Hepatocyte (in vitro differentiated cells): ENCODE measurements around the gene LRCH4.

ENCODE experiments used
- EZH2phosphoT487 ChIP-seq: fragments of 200-600 bp; sonication (generic); IDR thresholded peaks from one replicate; pipeline ENCODE4 v1.6.1; 2018; ENCODE audit warnings: antibody characterized with exemption, mild to moderate bottlenecking, low read depth, moderate library complexity; ENCODE audit not compliant: unreplicated experiment, severe bottlenecking
- TF ChIP-seq, protein P1 (sequence below): fragments of 200-600 bp; sonication (generic); IDR thresholded peaks from 2 replicates; pipeline ENCODE4 v1.5.1; 2016; ENCODE audit warnings: antibody characterized with exemption, mild to moderate bottlenecking; ENCODE audit not compliant: poor library complexity

GRCh38 chr7:100598425-100598824 is 12.5 kb upstream of the LRCH4 start:
- TF ChIP-seq, protein P1, sequence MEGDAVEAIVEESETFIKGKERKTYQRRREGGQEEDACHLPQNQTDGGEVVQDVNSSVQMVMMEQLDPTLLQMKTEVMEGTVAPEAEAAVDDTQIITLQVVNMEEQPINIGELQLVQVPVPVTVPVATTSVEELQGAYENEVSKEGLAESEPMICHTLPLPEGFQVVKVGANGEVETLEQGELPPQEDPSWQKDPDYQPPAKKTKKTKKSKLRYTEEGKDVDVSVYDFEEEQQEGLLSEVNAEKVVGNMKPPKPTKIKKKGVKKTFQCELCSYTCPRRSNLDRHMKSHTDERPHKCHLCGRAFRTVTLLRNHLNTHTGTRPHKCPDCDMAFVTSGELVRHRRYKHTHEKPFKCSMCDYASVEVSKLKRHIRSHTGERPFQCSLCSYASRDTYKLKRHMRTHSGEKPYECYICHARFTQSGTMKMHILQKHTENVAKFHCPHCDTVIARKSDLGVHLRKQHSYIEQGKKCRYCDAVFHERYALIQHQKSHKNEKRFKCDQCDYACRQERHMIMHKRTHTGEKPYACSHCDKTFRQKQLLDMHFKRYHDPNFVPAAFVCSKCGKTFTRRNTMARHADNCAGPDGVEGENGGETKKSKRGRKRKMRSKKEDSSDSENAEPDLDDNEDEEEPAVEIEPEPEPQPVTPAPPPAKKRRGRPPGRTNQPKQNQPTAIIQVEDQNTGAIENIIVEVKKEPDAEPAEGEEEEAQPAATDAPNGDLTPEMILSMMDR, result no peak
- TF ChIP-seq EZH2phosphoT487, result no peak
